SU-DHL-6 (cell line): ENCODE results near the gene ZCCHC3.

Experiments
- EZH2phosphoT487 ChIP-seq: fragments of 200-600 bp; sonication (generic), shearing (Covaris generic); conservative IDR thresholded peaks from 2 replicates; pipeline ENCODE4 v1.6.1; 2018; ENCODE audit warnings: mild to moderate bottlenecking, antibody characterized with exemption, low read length, moderate library complexity, mixed read lengths
- TF ChIP-seq, protein P1 (sequence below): fragments of 200-600 bp; sonication (generic); IDR thresholded peaks from one replicate; pipeline ENCODE4 v1.5.1; 2017; ENCODE audit warnings: antibody characterized with exemption, mild to moderate bottlenecking, low read length, moderate library complexity; ENCODE audit not compliant: insufficient read depth, poor library complexity, severe bottlenecking

DNA sequence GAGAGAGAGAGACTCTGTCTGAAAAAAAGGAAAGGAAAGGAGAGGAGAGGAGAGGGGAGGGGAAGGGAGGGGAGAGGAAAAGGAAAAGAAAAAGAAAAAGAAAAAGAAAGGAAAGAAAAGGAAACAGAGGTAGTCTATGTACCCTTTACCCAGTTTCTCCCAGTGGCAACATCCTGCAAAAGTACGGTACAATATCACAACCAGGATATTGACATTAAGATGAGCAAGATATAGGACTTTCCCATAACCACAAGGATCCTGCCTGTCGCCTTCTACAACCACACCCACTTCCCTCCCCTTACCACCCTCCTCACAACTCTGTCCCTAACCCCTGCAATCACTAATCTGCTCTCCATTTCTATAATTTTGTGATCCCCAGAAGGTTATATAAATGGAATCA, 10.9 kb upstream of the ZCCHC3 start:
- TF ChIP-seq, protein P1, sequence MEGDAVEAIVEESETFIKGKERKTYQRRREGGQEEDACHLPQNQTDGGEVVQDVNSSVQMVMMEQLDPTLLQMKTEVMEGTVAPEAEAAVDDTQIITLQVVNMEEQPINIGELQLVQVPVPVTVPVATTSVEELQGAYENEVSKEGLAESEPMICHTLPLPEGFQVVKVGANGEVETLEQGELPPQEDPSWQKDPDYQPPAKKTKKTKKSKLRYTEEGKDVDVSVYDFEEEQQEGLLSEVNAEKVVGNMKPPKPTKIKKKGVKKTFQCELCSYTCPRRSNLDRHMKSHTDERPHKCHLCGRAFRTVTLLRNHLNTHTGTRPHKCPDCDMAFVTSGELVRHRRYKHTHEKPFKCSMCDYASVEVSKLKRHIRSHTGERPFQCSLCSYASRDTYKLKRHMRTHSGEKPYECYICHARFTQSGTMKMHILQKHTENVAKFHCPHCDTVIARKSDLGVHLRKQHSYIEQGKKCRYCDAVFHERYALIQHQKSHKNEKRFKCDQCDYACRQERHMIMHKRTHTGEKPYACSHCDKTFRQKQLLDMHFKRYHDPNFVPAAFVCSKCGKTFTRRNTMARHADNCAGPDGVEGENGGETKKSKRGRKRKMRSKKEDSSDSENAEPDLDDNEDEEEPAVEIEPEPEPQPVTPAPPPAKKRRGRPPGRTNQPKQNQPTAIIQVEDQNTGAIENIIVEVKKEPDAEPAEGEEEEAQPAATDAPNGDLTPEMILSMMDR, result no peak
- no peak for TF ChIP-seq EZH2phosphoT487
